Astrocyte (in vitro differentiated cells and primary cell): ENCODE results near the gene B9D1.

ENCODE experiments used
- CTCF ChIP-seq: IDR thresholded peaks from 2 replicates; pipeline ENCODE4 v1.5.1; 2011; ENCODE audit warnings: low read depth, mild to moderate bottlenecking, inconsistent platforms, low read length, moderate library complexity; ENCODE audit not compliant: insufficient read depth
- EZH2 ChIP-seq: IDR thresholded peaks from 2 replicates; pipeline ENCODE4 v1.6.1; 2012; ENCODE audit warnings: mild to moderate bottlenecking, low read length, inconsistent platforms; ENCODE audit not compliant: insufficient read depth

DNA sequence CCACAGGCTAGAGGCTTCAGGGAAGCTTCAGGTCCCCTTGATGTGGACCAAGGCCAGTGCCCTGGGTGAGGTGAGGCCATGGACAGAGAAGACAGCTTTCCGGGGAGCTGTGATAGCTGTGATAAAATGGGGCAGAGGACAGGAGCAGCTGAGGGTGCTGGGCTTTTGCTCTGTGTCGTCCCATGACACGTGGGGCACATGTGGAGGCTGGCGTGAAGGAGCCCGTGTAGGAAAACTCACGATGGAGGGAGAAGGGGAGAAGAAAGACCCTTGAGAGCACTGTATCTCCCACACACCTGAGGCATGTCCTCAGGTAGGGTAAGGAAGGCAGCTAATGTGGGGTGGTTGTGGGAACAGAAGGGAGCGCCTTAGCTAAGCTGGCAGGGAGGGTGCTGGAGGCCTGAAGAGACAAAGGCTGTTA is 21.3 kb downstream of the B9D1 start:
- no peak for TF ChIP-seq CTCF
- no peak for TF ChIP-seq EZH2
